Naive thymus-derived CD4-positive, alpha-beta T cell (primary cell): ENCODE data around the gene YARS2. TPM values are rescaled to one million over a fixed set of nuclear protein-coding genes. Genes with fewer than 3 reads are reported as not detected.

Source experiments
- ATAC-seq: fragments of 150-1000 bp; cut with Tn5 transposase; 2 replicates; pipeline ENCODE4 v1.10.0; 2021; ENCODE audit warnings: mild to moderate bottlenecking, moderate library complexity
- CTCF ChIA-PET: fragments of 350-600 bp; sonication (Branson Sonifier 250); formaldehyde crosslinking; loops from one replicate; lab custom pipeline; 2021; ENCODE audit warnings: antibody characterized with exemption; lab: Charles Lee
- POLR2A ChIA-PET: fragments of 350-600 bp; sonication (Branson Sonifier 250); formaldehyde crosslinking; loops from one replicate; lab custom pipeline; 2021; ENCODE audit warnings: antibody characterized with exemption, inconsistent platforms; lab: Charles Lee
- DNase-seq, 9 donors: peaks; one replicate each; pipeline versions ENCODE4 v3.0.0 to v3.0.0-alpha.2; 2020 to 2022; ENCODE audit warnings: mixed read lengths in 1 of 9
- H3K27ac ChIP-seq: one replicate; pipeline ENCODE4 v1.7.0; 2013; ENCODE audit warnings: mild to moderate bottlenecking, low read depth, low read length, moderate library complexity
- H3K27me3 ChIP-seq, 2 donors: one replicate each; pipeline ENCODE4 v1.7.0; 2013; ENCODE audit warnings: low read length in 2 of 2, mild to moderate bottlenecking in 2 of 2, moderate library complexity in 2 of 2; ENCODE audit not compliant: control insufficient read depth in 2 of 2, insufficient read depth in 2 of 2
- H3K36me3 ChIP-seq, 3 experiments: 1 replicate in 2 of 3; 2 replicates in 1 of 3; pipeline ENCODE4 v1.7.0; 2013; ENCODE audit warnings: low read length in 3 of 3, mild to moderate bottlenecking in 3 of 3, moderate library complexity in 1 of 3; ENCODE audit not compliant: insufficient read depth in 3 of 3, control insufficient read depth in 2 of 3
- H3K4me1 ChIP-seq, 2 donors: one replicate each; pipeline ENCODE4 v1.7.0; 2013; ENCODE audit warnings: low read length in 2 of 2, mild to moderate bottlenecking in 2 of 2, moderate library complexity in 1 of 2; ENCODE audit not compliant: control insufficient read depth in 2 of 2, insufficient read depth in 2 of 2
- H3K4me3 ChIP-seq: 2 replicates; pipeline ENCODE4 v1.7.0; 2013; ENCODE audit warnings: mild to moderate bottlenecking, low read length
- H3K9me3 ChIP-seq, 3 experiments: 1 replicate in 2 of 3; 2 replicates in 1 of 3; pipeline ENCODE4 v1.7.0; 2013; ENCODE audit warnings: low read length in 3 of 3; ENCODE audit not compliant: control insufficient read depth in 2 of 3
- H3K27ac Mint-ChIP-seq, 9 donors: one replicate each; pipeline ENCODE4 v1.8.0; 2020 to 2022; ENCODE audit warnings: mixed read lengths in 9 of 9, mild to moderate bottlenecking in 8 of 9, moderate library complexity in 5 of 9, inconsistent platforms in 2 of 9
- H3K27me3 Mint-ChIP-seq, 5 donors: one replicate each; pipeline ENCODE4 v1.8.0; 2021 to 2022; ENCODE audit warnings: mixed read lengths in 5 of 5, mild to moderate bottlenecking in 1 of 5
- H3K36me3 Mint-ChIP-seq, 5 donors: one replicate each; pipeline ENCODE4 v1.8.0; 2020 to 2022; ENCODE audit warnings: mixed read lengths in 5 of 5, mild to moderate bottlenecking in 3 of 5, inconsistent platforms in 1 of 5
- H3K4me1 Mint-ChIP-seq, 7 donors: one replicate each; pipeline ENCODE4 v1.8.0; 2020 to 2022; ENCODE audit warnings: mixed read lengths in 7 of 7, mild to moderate bottlenecking in 3 of 7, inconsistent platforms in 1 of 7
- H3K4me3 Mint-ChIP-seq, 10 donors: one replicate each; pipeline ENCODE4 v1.8.0; 2020 to 2022; ENCODE audit warnings: mild to moderate bottlenecking in 10 of 10, mixed read lengths in 10 of 10, moderate library complexity in 6 of 10, inconsistent platforms in 2 of 10
- H3K9me3 Mint-ChIP-seq, 11 donors: one replicate each; pipeline ENCODE4 v1.8.0; 2020 to 2022; ENCODE audit warnings: mixed read lengths in 11 of 11, mild to moderate bottlenecking in 4 of 11, inconsistent platforms in 1 of 11, moderate library complexity in 1 of 11
- intact Hi-C, 2 donors: fragments of 100-400 bp; cut with micrococcal nuclease; formaldehyde crosslinking; loops; one replicate each; pipeline ENCODE4 v1.15.1; 2023
- polyA plus RNA-seq, 2 donors: library from polyadenylated mRNA; unstranded; fragments of 300-500 nt; fragmentation: Illumina TruSeq; gene quantifications; one replicate each; pipeline ENCODE4 v1.2.3, GENCODE V29; 2021
- total RNA-seq, 6 experiments: library from RNA in 5 of 6; stranded (reverse) in 5 of 6; gene quantifications; 1 replicate in 5 of 6; 2 replicates in 1 of 6; pipeline ENCODE4 v1.2.3 and lab custom pipeline; 2021 to 2026

Gene YARS2
- total and polyA plus RNA-seq, 7 experiments from 2014 or later: 11.3 to 24.0 (median 17.9) TPM

DNA sequence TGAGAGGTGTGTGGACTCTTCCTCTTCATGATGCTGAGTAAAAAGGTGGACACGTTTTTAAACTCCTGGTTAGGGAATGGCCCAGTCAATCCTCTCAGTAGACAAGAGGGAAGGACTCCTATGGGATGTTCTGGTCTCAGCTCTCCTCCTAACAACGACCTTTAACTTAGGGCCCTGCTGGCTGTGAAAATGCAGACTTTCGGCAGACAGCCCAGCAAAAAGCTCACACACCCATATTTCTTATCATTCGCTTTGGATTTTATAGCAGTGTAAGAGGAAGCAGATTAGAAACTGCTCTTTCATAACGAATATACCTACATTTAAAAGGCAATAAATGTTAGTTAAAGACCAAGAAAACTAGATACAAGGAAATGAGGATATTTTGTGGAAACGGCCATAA, 18.0 kb upstream of the YARS2 start:
- no peak overlapping the region for H3K27ac Mint-ChIP-seq
- H3K27ac ChIP-seq: no peak overlapping the region
- CTCF ChIA-PET: no interaction called here

DNA sequence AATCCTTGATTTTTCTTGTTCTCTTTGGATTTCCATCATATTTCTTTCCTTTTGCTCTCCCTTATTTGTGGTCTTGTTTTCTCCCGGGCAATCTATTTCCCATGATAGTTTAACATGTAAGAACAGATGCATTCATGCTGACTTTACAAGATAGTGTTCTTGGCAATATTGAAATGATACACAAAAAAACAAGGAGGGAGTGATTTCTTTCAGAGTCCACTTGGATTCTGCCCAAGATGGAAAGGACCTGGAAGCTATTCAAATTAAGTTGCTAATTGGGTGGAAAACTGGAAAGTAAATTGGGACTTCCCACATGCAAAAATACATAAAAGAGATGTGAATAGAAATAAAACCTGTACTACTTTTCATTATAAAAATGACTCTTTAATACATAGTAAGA, 14.4 kb upstream of the YARS2 start:
- Mint-ChIP-seq H3K36me3 (no peaks in the 10 kb centered on the region), H3K9me3 (no peaks in the 10 kb centered on the region), H3K4me1 (no peaks in the 10 kb centered on the region), H3K27me3 (peaks cover 10 to 39% (median 25%) of the 10 kb centered on the region in 5 donors), H3K4me3 (no peak overlapping the region), H3K27ac (no peak overlapping the region)
- intact Hi-C loops: no loop called here
- no peak for DNase-seq
- Histone ChIP-seq H3K27ac (no peak overlapping the region), H3K9me3 (no peaks in the 10 kb centered on the region), H3K4me3 (no peak overlapping the region), H3K27me3 (no peaks in the 10 kb centered on the region), H3K36me3 (no peaks in the 10 kb centered on the region), H3K4me1 (no peaks in the 10 kb centered on the region)
- no peak for ATAC-seq
- ChIA-PET POLR2A (no interaction called here), CTCF (interaction anchor here (0.6 kb wide), 1 partner anchor 600 kb away, joined by 4 read pairs; no protein-coding TSS in a partner anchor)

More for the DNA sequence above, 18.0 kb upstream of the YARS2 start:
- Histone ChIP-seq H3K9me3 (no peaks in the 10 kb centered on the region), H3K27me3 (no peaks in the 10 kb centered on the region), H3K4me1 (no peaks in the 10 kb centered on the region), H3K4me3 (no peak overlapping the region), H3K36me3 (no peaks in the 10 kb centered on the region)
- POLR2A ChIA-PET: no interaction called here
- DNase-seq (no peak), ATAC-seq (no peak)
- H3K27me3 Mint-ChIP-seq: peaks cover 10 to 37% (median 22%) of the 10 kb centered on the region in 5 donors
- no peaks in the 10 kb centered on the region for H3K4me1 Mint-ChIP-seq
- no peaks in the 10 kb centered on the region for H3K9me3 Mint-ChIP-seq
- no peak overlapping the region for H3K4me3 Mint-ChIP-seq
- no peaks in the 10 kb centered on the region for H3K36me3 Mint-ChIP-seq
- intact Hi-C loops: no loop called here

DNA sequence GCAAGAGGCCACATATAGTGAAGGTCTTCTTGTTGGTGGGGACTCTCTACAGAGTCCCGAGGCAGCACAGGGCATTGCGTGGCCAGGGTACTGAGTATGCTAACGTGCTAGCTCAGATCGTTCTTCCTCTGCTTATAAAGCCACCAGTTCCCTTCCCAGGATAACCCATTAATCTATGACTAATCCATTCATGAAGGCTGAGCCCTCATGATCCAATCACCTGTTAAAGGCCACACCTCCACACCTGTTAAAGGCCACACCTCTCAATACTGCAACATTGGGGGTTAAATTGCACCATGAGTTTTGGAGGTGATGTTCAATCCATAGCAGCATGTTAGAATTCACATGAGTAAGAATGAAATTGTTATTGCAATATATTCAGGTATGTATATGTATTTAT, 12.8 kb upstream of the YARS2 start:
- Histone ChIP-seq H3K4me3 (no peak overlapping the region), H3K9me3 (no peaks in the 10 kb centered on the region), H3K4me1 (no peaks in the 10 kb centered on the region), H3K27ac (no peak overlapping the region), H3K36me3 (no peaks in the 10 kb centered on the region), H3K27me3 (no peaks in the 10 kb centered on the region)
- H3K4me1 Mint-ChIP-seq: no peaks in the 10 kb centered on the region
- no peak overlapping the region for H3K4me3 Mint-ChIP-seq
- DNase-seq: no peak
- H3K27me3 Mint-ChIP-seq: peaks cover 8 to 39% (median 26%) of the 10 kb centered on the region in 5 donors
- H3K36me3 Mint-ChIP-seq: no peaks in the 10 kb centered on the region
- no peak for ATAC-seq
- no peak overlapping the region for H3K27ac Mint-ChIP-seq
- POLR2A ChIA-PET: no interaction called here
- intact Hi-C loops: no loop called here
- CTCF ChIA-PET: interaction anchor here (1.0 kb wide), 1 partner anchor 12 kb away, joined by 3 read pairs; no protein-coding TSS in a partner anchor
- no peaks in the 10 kb centered on the region for H3K9me3 Mint-ChIP-seq

DNA sequence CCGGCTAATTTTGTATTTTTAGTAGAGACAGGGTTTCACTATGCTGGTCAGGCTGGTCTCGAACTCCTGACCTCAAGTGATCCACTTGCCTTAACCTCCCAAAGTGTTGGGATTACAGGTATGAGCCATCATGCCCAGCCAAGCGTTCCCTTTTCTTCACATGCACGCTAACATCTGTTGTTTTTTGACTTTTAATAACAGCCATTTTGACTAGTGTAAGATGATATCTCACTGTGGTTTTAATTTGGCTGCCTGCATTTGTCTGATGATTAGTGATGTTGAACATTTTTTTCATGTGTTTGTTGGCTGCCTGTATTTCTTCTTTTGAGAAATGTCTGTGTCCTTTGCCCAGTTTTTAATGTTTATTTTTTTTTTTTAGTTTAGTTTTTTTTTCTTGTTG, 10.2 kb upstream of the YARS2 start:
- POLR2A ChIA-PET: no interaction called here
- Mint-ChIP-seq H3K4me1 (peaks cover 0 to 2% (median 0%) of the 10 kb centered on the region in 7 donors), H3K36me3 (no peaks in the 10 kb centered on the region), H3K4me3 (no peak overlapping the region), H3K9me3 (no peaks in the 10 kb centered on the region), H3K27ac (no peak overlapping the region), H3K27me3 (peaks cover 11 to 30% (median 19%) of the 10 kb centered on the region in 5 donors)
- Histone ChIP-seq H3K27me3 (no peaks in the 10 kb centered on the region), H3K36me3 (no peaks in the 10 kb centered on the region), H3K4me1 (no peaks in the 10 kb centered on the region), H3K27ac (no peak overlapping the region), H3K9me3 (no peaks in the 10 kb centered on the region), H3K4me3 (no peak overlapping the region)
- ATAC-seq (no peak), DNase-seq (no peak)
- CTCF ChIA-PET: no interaction called here
- intact Hi-C loops: no loop called here

DNA sequence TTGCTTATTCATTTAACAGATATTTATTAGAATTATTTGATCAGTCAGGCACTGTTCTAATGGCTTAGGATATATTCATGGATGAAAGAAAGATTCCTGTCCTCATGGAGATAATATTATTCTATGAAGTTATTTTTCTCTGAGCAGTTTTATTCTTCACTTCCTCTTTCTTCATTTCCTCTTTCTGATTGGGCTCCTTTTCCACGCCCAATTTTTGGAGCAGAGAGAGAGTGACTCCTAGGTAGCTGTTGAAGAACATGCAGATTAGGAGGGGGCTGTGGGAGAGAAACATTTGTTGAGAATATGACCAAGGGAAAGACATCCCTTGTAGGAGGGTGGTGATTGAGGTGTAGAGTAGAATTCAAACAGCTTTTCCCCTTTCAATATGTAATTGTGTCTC, 6.0 kb upstream of the YARS2 start:
- intact Hi-C loops: no loop called here
- Mint-ChIP-seq H3K4me3 (no peak overlapping the region), H3K4me1 (peaks cover 0 to 2% (median 0%) of the 10 kb centered on the region in 7 donors), H3K36me3 (no peaks in the 10 kb centered on the region), H3K27me3 (peaks cover 0 to 16% (median 4%) of the 10 kb centered on the region in 5 donors), H3K27ac (no peak overlapping the region), H3K9me3 (no peaks in the 10 kb centered on the region)
- Histone ChIP-seq H3K27ac (no peak overlapping the region), H3K4me3 (no peak overlapping the region), H3K4me1 (no peaks in the 10 kb centered on the region), H3K27me3 (no peaks in the 10 kb centered on the region), H3K9me3 (no peaks in the 10 kb centered on the region), H3K36me3 (no peaks in the 10 kb centered on the region)
- ATAC-seq (no peak), DNase-seq (no peak)
- POLR2A ChIA-PET: interaction anchor here (1.0 kb wide), 1 partner anchor 9 kb away, joined by 3 read pairs; no protein-coding TSS in a partner anchor
- CTCF ChIA-PET: no interaction called here

DNA sequence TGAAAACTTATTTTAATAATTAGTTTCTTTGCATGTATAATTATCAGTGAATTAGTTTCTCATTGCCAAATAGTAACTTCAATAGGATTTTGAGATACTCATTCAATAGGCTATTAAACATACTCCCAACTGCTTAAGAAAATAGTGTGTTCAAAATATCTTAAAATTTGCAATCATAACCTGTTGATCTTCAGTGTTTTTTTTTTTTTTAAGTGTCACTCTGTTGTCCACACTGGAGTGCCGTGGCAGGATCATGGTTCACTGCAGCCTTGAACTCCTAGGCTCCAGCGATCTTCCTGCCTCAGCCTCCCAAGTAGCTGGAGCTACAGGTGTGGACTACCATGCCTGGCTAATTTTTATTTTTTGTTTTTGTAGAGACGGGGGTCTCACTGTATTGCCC, 1.5 kb upstream of the YARS2 start:
- Mint-ChIP-seq H3K9me3 (no peaks in the 10 kb centered on the region), H3K27me3 (peaks cover 0 to 5% (median 4%) of the 10 kb centered on the region in 5 donors), H3K36me3 (peaks cover 0 to 8% (median 0%) of the 10 kb centered on the region in 5 donors), H3K4me1 (peaks cover 0 to 21% (median 20%) of the 10 kb centered on the region in 7 donors), H3K27ac (no peak overlapping the region), H3K4me3 (no peak overlapping the region)
- intact Hi-C loops: loop anchor here (5.0 to 10.0 kb wide), 6 partner anchors 172 to 2002 kb away; partner anchors contain the start of genes CAPRIN2 (in 1 of the 2) and DDX11 (in 1 of the 2)
- ChIA-PET CTCF (interaction anchor here (1.1 to 4.4 kb wide), 3 partner anchors 12 to 1264 kb away, joined by 3 to 54 read pairs (median 3); partner anchors contain the start of gene ALG10), POLR2A (no interaction called here)
- no peaks in the 10 kb centered on the region for H3K9me3 ChIP-seq
- peaks cover 0 to 20% (median 0%) of the 10 kb centered on the region in 3 experiments for H3K36me3 ChIP-seq
- no peaks in the 10 kb centered on the region for H3K27me3 ChIP-seq
- peaks cover 13% of the 10 kb centered on the region in 2 donors for H3K4me1 ChIP-seq
- no peak overlapping the region for H3K4me3 ChIP-seq
- no peak for ATAC-seq
- DNase-seq: no peak
- H3K27ac ChIP-seq: no peak overlapping the region
